ENCODE data around the gene YJEFN3.

- TF ChIP-seq POLR2A (IDR thresholded peaks at IDR 0.05): no peak
- TF ChIP-seq, protein P1, sequence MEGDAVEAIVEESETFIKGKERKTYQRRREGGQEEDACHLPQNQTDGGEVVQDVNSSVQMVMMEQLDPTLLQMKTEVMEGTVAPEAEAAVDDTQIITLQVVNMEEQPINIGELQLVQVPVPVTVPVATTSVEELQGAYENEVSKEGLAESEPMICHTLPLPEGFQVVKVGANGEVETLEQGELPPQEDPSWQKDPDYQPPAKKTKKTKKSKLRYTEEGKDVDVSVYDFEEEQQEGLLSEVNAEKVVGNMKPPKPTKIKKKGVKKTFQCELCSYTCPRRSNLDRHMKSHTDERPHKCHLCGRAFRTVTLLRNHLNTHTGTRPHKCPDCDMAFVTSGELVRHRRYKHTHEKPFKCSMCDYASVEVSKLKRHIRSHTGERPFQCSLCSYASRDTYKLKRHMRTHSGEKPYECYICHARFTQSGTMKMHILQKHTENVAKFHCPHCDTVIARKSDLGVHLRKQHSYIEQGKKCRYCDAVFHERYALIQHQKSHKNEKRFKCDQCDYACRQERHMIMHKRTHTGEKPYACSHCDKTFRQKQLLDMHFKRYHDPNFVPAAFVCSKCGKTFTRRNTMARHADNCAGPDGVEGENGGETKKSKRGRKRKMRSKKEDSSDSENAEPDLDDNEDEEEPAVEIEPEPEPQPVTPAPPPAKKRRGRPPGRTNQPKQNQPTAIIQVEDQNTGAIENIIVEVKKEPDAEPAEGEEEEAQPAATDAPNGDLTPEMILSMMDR (IDR thresholded peaks at IDR 0.05): no peak
These were observed 49.5 kb downstream of the YJEFN3 start for GRCh38 chr19:19578252-19578651.

All from esophagus squamous epithelium (tissue), 4 donors.